DMS114 treated with DMSO at 0.1 percent for 48 hours (cell line): ENCODE data around the gene CCDC50.

Experiments used
- DNase-seq: peaks from one replicate; lab custom pipeline; 2025; ENCODE audit not compliant: unreplicated experiment; lab: John Stamatoyannopoulos, UW

Gene CCDC50

GRCh38 chr3:191376516-191377141, 47.4 kb downstream of the CCDC50 start:
- DNase-seq: no peak

GRCh38 chr3:191378142-191378812, 49.1 kb downstream of the CCDC50 start:
- no peak for DNase-seq

GRCh38 chr3:191379446-191379845, 50.3 kb downstream of the CCDC50 start:
- no peak for DNase-seq

- DNase-seq: no peak
Observed at GRCh38 chr3:191380001-191380400, 50.8 kb downstream of the CCDC50 start.

DNA sequence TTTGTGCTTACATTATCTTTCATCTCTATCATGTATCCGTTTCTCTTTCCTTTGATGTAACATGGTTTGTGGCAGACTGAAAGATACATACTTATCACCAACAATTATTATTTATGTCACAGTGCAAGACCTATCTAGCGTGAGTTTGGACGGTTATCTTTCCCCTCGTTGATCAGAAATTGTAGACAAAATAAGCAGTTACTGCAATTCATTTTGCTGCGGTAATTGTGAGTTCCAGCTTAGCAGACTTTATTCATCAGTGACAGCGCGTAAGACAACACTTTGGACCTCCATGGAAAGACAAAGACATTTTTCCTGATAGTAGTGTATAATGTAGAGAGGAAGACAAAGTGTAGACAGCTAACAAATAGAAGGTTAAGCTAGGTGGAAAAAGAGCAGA, 52.1 kb downstream of the CCDC50 start:
- DNase-seq: no peak

- DNase-seq: no peak
Observed at GRCh38 chr3:191382661-191383060, 53.5 kb downstream of the CCDC50 start.

- DNase-seq: no peak
Observed at GRCh38 chr3:191383124-191383523, 53.9 kb downstream of the CCDC50 start.

DNA sequence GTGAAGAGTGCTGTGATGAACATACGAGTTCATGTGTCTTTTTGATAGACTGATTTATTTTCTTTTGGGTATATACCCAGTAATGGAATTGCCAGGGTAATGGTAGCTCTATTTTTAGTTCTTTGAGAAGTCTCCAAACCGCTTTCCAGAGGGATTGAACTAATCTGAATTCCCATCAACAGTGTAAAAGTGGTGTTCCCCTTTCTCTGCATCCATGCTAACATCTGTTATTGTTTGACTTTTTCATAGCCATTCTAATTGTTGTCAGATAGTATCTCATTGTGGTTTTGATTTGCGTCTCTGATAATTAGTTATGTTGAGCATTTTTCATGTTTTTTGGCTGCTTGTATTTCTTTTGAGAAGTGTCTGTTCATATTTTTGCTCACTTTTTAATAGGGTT, 55.9 kb downstream of the CCDC50 start:
- DNase-seq: no peak

GRCh38 chr3:191387441-191388077, 58.4 kb downstream of the CCDC50 start:
- no peak for DNase-seq

DNA sequence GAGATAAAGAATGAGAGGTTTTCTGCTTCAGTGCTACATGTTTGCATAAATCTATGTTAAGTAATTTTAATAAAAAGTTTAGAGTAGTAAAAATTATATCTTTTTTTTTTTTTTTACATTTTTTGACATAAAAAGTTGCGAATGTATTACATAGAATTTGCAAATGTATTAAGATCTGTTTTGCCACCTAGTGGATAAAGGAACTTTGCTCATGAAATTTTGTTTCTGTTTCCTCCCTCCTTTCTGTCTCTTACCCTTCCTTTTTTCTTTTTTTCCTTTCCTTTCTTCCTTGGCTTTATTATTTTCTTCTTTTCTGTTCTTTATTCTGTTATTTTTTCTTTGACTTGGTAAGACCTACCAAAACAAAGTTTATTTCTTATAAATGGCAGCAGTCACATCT, 59.6 kb downstream of the CCDC50 start:
- no peak for DNase-seq

DNA sequence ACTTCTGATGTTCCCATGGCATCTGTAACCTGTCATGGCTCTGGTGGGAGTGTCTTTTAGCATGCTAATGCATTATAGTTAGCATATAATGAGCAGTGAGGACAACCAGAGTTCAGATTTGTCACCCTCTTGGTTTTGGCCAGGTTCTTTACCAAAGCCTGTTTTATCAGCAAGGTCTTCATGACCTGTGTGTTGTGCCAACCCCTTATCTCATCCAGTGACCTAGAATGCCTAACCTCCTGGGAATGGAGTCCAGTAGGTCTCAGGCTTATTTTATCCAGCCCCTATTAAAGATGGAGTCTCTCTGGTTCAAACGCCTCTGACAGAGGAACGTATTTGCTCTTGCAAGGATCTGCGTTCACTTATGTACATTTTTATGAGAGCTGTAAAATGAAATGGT, 61.4 kb downstream of the CCDC50 start:
- DNase-seq: no peak

DNA sequence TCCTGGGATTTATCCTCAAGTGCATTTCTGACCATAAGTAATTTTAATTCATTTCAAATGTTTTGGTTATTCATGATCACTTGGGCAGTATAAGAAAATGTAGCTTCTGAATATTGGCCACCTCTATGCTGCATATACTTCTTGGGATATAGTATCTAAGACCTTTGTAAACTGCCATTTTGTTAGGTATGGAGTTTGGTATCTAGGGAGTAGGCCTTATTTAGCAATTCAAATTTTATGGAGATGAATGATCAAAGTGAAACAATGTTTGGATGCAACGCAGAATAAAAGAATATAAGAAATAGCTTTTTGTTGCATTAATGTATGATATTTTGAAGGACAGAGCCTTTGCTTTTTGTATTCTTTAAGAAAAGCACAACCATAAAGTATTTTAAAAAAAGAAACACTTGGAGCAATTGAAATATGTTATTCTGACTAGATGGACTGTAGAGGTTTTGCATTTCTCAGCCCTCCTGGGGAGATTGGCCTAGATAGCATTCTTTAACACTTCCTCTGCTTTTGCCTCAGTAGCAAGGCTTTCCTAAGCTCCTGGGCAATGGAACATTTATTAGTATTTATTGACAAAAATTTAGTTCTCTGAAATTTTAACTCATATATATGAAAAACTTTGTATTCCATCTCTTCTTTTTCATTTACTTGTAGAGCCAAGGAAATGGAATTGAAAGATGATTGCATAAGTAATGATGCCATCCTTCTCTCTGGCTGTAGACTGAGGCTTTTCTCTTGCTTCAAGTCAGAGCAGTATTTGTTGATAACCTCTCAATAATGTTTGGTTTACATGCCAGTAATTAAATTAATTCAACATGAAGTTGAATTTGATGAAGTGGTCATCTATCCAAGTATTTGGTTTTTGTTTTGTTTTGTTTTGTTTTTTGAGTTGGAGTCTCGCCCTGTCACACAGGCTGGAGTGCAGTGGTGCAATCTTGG, 62.9 kb downstream of the CCDC50 start:
- DNase-seq: no peak

DNA sequence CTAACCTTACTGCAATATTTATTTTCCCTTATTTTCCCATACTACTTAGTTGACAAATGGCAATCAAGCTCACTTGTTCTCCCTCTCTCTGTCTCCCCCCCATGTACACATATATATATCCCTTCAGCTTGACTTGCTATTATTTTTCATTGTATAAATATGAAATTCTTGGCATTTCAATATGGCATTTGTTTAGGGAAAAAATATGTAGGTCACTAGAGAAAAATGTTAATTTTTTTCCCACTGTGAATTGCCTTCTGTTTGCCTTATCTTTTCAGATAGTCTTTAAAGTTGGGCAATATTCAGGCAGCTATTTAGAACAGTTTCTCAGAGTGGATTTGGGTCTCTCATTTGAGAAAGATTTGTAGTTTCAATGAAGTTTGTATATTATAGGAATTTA, 64.0 kb downstream of the CCDC50 start:
- no peak for DNase-seq

DNA sequence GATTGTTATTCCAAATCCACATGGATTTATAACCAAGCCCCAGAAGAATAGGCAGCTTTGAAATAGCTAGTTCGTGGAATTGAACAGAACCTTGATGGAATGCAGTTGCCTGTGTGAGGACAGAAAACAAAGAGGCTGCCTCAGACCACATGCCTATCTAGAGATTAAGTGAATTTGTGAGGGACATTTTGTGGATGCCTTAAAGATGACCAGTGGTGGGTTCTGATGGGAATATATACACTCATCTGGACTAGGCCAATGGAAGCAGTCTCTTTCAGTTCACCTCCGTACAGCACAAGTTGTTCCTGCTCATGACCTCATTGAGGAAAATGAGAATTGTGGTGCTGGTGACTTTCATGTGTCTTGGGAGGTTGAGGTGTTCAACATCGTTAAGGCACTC, 68.6 kb downstream of the CCDC50 start:
- no peak for DNase-seq

GRCh38 chr3:191398607-191399006, 69.4 kb downstream of the CCDC50 start:
- DNase-seq: no peak

GRCh38 chr3:191399918-191400317, 70.7 kb downstream of the CCDC50 start:
- no peak for DNase-seq

DNA sequence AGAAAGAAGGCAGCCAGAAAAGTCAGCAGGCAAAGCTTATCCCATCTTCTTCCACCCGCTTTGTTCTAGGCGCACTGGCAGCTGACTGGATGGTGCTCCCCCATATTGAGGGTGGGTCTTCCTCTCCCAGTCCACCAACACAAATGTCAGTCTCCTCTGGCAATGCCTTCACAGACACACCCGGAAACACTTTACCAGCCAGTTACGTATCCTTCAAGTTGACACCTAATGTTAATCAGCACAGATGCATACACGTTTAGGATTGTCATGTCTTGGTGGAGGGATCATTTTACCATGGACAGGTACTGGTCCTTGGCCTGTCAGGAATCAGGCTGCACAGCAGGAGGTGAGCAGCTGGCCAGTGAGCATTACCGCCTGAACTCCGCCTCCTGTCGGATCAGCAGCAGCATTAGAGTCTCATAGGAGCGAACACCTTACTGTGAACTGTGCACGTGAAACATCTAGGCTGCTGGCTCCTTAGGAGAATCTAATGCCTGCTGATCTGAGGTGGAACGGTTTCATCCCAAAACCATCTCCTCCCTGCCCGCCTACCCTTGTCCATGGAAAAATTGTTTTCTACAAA, 72.7 kb downstream of the CCDC50 start:
- DNase-seq: no peak

DNA sequence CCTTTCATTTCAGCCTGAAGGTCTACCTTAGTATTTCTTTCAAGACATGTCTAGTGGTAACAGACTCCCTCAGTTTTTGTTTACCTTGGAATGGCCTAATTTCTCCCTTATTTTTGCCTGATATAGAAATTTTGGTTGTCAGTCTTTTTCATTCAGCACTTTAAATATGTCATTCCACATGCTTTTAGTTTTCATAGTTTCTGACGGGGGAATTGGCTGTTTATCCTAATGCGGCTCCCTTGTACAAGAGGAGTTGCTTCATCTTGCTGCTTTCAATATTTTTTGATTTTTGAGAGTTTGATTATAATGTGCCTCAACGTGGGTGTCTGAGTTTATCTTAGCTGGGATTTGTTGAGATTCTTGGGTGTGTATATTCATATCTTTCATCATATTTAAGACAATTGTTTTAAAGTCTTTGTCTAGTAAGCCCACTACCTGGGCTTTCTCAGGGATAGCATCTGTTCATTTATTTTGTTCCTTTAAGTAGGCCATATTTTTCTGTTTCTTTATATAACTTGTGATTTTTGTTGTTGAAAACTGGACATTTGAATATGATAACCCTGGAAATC, 80.7 kb downstream of the CCDC50 start:
- DNase-seq: no peak

- DNase-seq: no peak
Observed at GRCh38 chr3:191412759-191413158, 83.6 kb downstream of the CCDC50 start.

DNA sequence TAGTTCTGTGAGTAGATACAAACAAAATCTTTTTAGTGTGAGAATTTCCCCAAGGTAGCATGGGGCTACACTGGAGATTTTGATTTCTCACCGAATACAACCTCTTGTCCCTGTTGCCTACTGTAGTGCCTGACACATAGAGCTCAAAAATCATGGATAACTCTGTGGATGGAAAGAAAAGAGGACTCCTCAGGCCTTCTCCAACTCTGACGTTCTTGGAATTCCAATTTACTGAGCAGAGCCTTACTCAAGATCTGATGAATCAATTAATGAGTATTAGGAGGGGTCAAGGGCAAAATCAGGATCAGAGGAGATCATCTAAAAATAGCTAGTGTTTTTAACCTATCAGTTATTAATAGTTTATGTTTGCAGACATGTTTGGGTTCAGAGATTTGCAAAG, 85.1 kb downstream of the CCDC50 start:
- DNase-seq: no peak

DNA sequence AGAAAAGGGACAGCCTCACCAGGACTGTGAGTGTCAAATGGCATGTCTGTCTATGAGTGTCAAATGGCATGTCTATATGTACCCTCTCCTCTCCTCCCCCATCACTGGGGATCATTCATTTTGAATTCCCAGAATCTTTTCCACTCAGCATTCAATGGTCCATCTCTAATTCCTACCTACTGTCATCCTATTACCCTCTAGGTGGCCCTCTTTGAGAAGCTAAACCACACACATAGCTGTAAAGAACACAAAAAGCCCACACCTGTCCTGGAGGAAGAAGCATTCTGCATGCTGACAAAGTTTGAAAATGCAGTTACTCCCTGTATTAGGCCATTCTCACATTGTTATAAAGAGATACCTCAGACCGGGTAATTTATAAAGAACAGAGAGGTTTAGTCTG, 85.5 kb downstream of the CCDC50 start:
- DNase-seq: no peak
